HL-60 (cell line): ENCODE results near the gene GPR17.

ENCODE experiments used
- DNase-seq, 2 experiments: peaks; one replicate each; pipeline ENCODE4 v3.0.0-alpha.2; 2010 to 2020; ENCODE audit warnings: low read depth in 1 of 2, low spot score in 1 of 2
- H3K27ac ChIP-seq: fragments of 250-450 bp; sonication (Bioruptor Pico); replicated peaks from 2 replicates; pipeline ENCODE4 v1.5.1; 2020; ENCODE audit warnings: mild to moderate bottlenecking, moderate library complexity
- H3K27me3 ChIP-seq: fragments of 250-450 bp; sonication (Bioruptor Pico); 2 replicates; pipeline ENCODE4 v1.5.1; 2021; ENCODE audit warnings: mild to moderate bottlenecking, moderate library complexity; ENCODE audit not compliant: insufficient read depth, poor library complexity, severe bottlenecking
- H3K4me3 ChIP-seq: replicated peaks from 2 replicates; pipeline ENCODE4 v1.5.1; 2011; ENCODE audit warnings: mild to moderate bottlenecking, control low read depth, low read length; ENCODE audit not compliant: insufficient read depth
- GABPA ChIP-seq: IDR thresholded peaks from 2 replicates; pipeline ENCODE4 v1.6.1; 2012; ENCODE audit warnings: low read depth
- POLR2AphosphoS5 ChIP-seq: IDR thresholded peaks from 2 replicates; pipeline ENCODE4 v1.6.1; 2012; ENCODE audit warnings: low read depth
- SPI1 ChIP-seq: IDR thresholded peaks from 2 replicates; pipeline ENCODE4 v1.6.1; 2012; ENCODE audit warnings: low read depth, mild to moderate bottlenecking, borderline replicate concordance
- TF ChIP-seq, protein P1 (sequence below): IDR thresholded peaks from 2 replicates; pipeline ENCODE4 v1.6.1; 2012; ENCODE audit warnings: low read depth; ENCODE audit not compliant: insufficient replicate concordance
- TF ChIP-seq, protein P2 (sequence below): IDR thresholded peaks from one replicate; pipeline ENCODE4 v1.5.1; 2011; ENCODE audit warnings: low read length, control low read depth, inconsistent platforms; ENCODE audit not compliant: insufficient read depth

The GPR17 gene

DNA sequence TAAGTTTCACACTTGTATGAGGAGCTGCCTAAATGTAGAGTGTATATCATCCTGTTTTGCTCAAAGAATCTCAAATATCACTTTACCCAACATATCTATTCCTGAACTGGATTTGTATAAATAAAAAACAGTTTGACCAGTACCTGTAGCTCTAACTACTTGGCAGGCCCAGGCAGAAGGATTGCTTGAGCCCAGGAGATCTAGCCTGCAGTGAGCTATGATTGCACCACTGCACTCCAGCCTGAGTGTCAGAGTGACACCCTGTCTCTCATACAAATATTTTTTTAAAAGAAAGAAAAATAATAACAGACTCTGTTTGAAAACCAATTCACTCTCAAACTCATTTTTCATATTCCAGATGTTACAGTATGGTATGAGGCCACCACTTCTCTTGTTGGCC is 37.1 kb downstream of the GPR17 start:
- no peak overlapping the region for H3K27ac ChIP-seq
- H3K4me3 ChIP-seq = no peak overlapping the region
- no peak for DNase-seq
- TF ChIP-seq POLR2AphosphoS5 (no peak), SPI1 (no peak), GABPA (no peak)
- TF ChIP-seq, protein P1, sequence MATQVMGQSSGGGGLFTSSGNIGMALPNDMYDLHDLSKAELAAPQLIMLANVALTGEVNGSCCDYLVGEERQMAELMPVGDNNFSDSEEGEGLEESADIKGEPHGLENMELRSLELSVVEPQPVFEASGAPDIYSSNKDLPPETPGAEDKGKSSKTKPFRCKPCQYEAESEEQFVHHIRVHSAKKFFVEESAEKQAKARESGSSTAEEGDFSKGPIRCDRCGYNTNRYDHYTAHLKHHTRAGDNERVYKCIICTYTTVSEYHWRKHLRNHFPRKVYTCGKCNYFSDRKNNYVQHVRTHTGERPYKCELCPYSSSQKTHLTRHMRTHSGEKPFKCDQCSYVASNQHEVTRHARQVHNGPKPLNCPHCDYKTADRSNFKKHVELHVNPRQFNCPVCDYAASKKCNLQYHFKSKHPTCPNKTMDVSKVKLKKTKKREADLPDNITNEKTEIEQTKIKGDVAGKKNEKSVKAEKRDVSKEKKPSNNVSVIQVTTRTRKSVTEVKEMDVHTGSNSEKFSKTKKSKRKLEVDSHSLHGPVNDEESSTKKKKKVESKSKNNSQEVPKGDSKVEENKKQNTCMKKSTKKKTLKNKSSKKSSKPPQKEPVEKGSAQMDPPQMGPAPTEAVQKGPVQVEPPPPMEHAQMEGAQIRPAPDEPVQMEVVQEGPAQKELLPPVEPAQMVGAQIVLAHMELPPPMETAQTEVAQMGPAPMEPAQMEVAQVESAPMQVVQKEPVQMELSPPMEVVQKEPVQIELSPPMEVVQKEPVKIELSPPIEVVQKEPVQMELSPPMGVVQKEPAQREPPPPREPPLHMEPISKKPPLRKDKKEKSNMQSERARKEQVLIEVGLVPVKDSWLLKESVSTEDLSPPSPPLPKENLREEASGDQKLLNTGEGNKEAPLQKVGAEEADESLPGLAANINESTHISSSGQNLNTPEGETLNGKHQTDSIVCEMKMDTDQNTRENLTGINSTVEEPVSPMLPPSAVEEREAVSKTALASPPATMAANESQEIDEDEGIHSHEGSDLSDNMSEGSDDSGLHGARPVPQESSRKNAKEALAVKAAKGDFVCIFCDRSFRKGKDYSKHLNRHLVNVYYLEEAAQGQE = no peak
- TF ChIP-seq, protein P2, sequence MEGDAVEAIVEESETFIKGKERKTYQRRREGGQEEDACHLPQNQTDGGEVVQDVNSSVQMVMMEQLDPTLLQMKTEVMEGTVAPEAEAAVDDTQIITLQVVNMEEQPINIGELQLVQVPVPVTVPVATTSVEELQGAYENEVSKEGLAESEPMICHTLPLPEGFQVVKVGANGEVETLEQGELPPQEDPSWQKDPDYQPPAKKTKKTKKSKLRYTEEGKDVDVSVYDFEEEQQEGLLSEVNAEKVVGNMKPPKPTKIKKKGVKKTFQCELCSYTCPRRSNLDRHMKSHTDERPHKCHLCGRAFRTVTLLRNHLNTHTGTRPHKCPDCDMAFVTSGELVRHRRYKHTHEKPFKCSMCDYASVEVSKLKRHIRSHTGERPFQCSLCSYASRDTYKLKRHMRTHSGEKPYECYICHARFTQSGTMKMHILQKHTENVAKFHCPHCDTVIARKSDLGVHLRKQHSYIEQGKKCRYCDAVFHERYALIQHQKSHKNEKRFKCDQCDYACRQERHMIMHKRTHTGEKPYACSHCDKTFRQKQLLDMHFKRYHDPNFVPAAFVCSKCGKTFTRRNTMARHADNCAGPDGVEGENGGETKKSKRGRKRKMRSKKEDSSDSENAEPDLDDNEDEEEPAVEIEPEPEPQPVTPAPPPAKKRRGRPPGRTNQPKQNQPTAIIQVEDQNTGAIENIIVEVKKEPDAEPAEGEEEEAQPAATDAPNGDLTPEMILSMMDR = no peak
- no peaks in the 10 kb centered on the region for H3K27me3 ChIP-seq

DNA sequence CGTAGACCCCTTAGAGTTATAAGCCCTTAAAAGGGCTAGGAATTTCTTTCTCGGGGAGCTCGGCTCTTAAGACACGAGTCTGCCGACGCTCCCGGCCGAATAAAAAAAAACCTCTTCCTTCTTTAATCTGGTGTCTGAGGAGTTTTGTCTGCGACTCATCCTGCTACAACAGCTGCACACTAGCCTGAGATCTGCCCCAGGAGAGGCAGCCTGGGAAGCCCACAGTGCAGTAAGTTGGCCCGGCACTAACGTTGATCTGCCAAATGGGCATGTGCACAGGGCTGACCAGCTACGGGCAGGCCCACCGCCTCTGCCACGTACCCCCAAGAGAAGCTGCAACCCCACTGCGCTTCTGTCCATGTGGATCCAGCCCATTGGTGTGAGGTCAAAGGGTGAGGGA is 37.8 kb downstream of the GPR17 start:
- Histone ChIP-seq H3K27me3 (peaks cover 2% of the 10 kb centered on the region), H3K4me3 (no peak overlapping the region), H3K27ac (no peak overlapping the region)
- TF ChIP-seq, protein P1 = no peak
- no peak for TF ChIP-seq SPI1
- no peak for TF ChIP-seq GABPA
- TF ChIP-seq, protein P2 = no peak
- no peak for TF ChIP-seq POLR2AphosphoS5
- DNase-seq = no peak

DNA sequence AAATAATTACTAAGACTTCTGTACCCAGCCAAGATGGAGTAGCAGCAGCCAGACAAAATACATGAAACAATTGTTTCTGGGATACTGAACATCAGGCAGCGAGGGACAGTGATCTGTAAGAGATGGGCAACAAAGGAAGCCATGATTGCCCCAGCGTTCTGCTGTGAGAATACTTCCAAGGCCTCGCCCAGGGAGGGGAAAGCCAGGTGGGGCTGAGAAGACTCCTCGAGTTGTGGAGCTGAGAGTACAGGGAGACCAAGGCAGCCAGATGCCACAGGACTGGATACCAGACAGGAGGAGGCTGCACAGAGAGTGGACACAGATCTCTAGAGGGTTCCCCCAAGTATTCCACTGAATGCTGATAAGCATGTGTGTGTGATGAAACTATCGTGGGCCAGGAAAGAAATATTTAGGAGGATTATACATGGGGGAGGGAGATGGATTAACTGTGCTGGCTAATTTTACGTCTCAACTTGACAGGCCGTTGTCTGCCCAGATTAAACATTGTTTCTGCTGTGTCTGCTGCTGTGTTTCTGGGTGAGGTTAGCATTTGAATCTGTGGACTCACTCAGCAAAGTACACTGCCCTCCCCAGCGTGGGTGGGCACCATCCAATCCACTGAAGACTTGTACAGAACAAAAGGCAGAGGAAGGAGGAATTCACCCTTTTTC is 39.6 kb downstream of the GPR17 start:
- Histone ChIP-seq H3K27me3 (peaks cover 2% of the 10 kb centered on the region), H3K27ac (no peak overlapping the region), H3K4me3 (no peak overlapping the region)
- no peak for DNase-seq
- no peak for TF ChIP-seq GABPA
- TF ChIP-seq POLR2AphosphoS5 = no peak
- TF ChIP-seq, protein P2 = no peak
- TF ChIP-seq SPI1 = no peak
- TF ChIP-seq, protein P1 = no peak
